DOHH2 (cell line): Measurements from ENCODE around the gene FALEC.

Experiments used
- EZH2phosphoT487 ChIP-seq: fragments of 200-600 bp; sonication (generic); IDR thresholded peaks from 2 replicates; pipeline ENCODE4 v1.6.1; 2017; ENCODE audit warnings: borderline replicate concordance, mild to moderate bottlenecking, antibody characterized with exemption, low read length, moderate library complexity, mixed read lengths
- TF ChIP-seq, protein P1 (sequence below): fragments of 200-600 bp; sonication (generic); IDR thresholded peaks from one replicate; pipeline ENCODE4 v1.5.1; 2014; ENCODE audit warnings: antibody characterized with exemption, mild to moderate bottlenecking, low read depth, low read length; ENCODE audit not compliant: poor library complexity, severe bottlenecking

DNA sequence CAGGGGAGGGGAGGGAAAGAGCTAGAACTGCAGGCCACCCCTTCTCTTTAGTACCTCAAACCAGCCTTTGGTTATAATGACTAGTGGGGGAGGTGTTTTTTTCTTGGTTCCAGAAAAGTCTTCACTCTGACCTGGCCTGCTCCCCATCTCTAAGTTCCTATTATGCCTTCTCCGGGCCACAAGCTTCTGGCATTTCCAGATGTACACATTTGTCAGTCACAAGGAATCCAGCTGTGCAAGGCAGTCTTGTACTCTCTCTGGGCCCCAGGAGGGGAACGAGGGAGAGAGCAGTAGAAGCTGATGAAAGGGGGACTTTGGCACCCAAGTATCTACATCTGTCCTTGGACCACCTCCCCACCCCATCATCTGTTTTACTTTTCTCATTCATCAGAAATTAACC lies 2.7 kb upstream of the FALEC start:
- TF ChIP-seq, protein P1, sequence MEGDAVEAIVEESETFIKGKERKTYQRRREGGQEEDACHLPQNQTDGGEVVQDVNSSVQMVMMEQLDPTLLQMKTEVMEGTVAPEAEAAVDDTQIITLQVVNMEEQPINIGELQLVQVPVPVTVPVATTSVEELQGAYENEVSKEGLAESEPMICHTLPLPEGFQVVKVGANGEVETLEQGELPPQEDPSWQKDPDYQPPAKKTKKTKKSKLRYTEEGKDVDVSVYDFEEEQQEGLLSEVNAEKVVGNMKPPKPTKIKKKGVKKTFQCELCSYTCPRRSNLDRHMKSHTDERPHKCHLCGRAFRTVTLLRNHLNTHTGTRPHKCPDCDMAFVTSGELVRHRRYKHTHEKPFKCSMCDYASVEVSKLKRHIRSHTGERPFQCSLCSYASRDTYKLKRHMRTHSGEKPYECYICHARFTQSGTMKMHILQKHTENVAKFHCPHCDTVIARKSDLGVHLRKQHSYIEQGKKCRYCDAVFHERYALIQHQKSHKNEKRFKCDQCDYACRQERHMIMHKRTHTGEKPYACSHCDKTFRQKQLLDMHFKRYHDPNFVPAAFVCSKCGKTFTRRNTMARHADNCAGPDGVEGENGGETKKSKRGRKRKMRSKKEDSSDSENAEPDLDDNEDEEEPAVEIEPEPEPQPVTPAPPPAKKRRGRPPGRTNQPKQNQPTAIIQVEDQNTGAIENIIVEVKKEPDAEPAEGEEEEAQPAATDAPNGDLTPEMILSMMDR, result no peak
- TF ChIP-seq EZH2phosphoT487, result no peak
